ENCODE data around the gene ERN2.

The ERN2 gene

DNA sequence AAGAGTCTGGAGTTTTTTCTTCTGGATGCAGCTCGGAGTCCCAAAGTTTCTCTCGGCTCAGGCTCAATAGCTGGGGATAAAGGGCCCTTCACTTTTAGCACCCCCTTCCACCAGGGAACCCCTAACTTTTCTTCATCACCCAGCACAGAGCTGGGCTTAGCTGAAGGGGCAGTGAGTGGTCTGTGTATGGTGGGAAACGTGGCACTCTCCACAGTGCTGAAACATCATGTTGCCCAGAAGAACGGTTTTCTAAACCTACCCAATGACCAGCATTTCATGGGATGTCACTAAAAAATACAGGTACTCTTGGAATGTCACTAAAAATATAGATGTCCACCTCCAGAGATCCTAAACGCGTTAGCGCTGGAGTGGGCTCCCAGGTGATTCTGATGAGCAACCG, 12.0 kb downstream of the ERN2 start:
- H3K36me3 ChIP-seq, result no peaks in the 10 kb centered on the region
- TF ChIP-seq, protein P1, sequence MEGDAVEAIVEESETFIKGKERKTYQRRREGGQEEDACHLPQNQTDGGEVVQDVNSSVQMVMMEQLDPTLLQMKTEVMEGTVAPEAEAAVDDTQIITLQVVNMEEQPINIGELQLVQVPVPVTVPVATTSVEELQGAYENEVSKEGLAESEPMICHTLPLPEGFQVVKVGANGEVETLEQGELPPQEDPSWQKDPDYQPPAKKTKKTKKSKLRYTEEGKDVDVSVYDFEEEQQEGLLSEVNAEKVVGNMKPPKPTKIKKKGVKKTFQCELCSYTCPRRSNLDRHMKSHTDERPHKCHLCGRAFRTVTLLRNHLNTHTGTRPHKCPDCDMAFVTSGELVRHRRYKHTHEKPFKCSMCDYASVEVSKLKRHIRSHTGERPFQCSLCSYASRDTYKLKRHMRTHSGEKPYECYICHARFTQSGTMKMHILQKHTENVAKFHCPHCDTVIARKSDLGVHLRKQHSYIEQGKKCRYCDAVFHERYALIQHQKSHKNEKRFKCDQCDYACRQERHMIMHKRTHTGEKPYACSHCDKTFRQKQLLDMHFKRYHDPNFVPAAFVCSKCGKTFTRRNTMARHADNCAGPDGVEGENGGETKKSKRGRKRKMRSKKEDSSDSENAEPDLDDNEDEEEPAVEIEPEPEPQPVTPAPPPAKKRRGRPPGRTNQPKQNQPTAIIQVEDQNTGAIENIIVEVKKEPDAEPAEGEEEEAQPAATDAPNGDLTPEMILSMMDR (IDR thresholded peaks at IDR 0.05; ENCODE audit: low read depth, low read length), result no peak
- peaks cover 6% of the 10 kb centered on the region for H3K9me3 ChIP-seq (ENCODE audit: severe bottlenecking)
- H3K4me3 ChIP-seq (ENCODE audit: low read depth, low read length), result no peak overlapping the region
- DNase-seq, result no peak
- H3K27me3 ChIP-seq (ENCODE audit: insufficient read depth, low read depth, severe bottlenecking), result no peaks in the 10 kb centered on the region
- no peak overlapping the region for H3K27ac ChIP-seq

GRCh38 chr16:23700509-23700908, 12.5 kb downstream of the ERN2 start:
- Histone ChIP-seq H3K27ac (no peak overlapping the region), H3K9me3 (ENCODE audit: severe bottlenecking) (peaks cover 6% of the 10 kb centered on the region), H3K27me3 (ENCODE audit: insufficient read depth, low read depth, severe bottlenecking) (no peaks in the 10 kb centered on the region), H3K4me3 (ENCODE audit: low read depth, low read length) (no peak overlapping the region), H3K36me3 (no peaks in the 10 kb centered on the region)
- DNase-seq, result peak; percentile 48
- TF ChIP-seq, protein P1 (IDR thresholded peaks at IDR 0.05; ENCODE audit: low read depth, low read length), result no peak

GRCh38 chr16:23700093-23700492, 12.9 kb downstream of the ERN2 start:
- H3K4me3 ChIP-seq (ENCODE audit: low read depth, low read length), result no peak overlapping the region
- no peaks in the 10 kb centered on the region for H3K27me3 ChIP-seq (ENCODE audit: insufficient read depth, low read depth, severe bottlenecking)
- H3K9me3 ChIP-seq (ENCODE audit: severe bottlenecking), result peaks cover 6% of the 10 kb centered on the region
- TF ChIP-seq, protein P1 (IDR thresholded peaks at IDR 0.05; ENCODE audit: low read depth, low read length), result no peak
- no peak overlapping the region for H3K27ac ChIP-seq
- DNase-seq, result no peak
- no peaks in the 10 kb centered on the region for H3K36me3 ChIP-seq

GRCh38 chr16:23699100-23699499, 13.9 kb downstream of the ERN2 start:
- Histone ChIP-seq H3K27me3 (ENCODE audit: insufficient read depth, low read depth, severe bottlenecking) (no peaks in the 10 kb centered on the region), H3K4me3 (ENCODE audit: low read depth, low read length) (no peak overlapping the region), H3K36me3 (no peaks in the 10 kb centered on the region), H3K27ac (no peak overlapping the region), H3K9me3 (ENCODE audit: severe bottlenecking) (peaks cover 6% of the 10 kb centered on the region)
- DNase-seq, result no peak
- TF ChIP-seq, protein P1 (IDR thresholded peaks at IDR 0.05; ENCODE audit: low read depth, low read length), result no peak

DNA sequence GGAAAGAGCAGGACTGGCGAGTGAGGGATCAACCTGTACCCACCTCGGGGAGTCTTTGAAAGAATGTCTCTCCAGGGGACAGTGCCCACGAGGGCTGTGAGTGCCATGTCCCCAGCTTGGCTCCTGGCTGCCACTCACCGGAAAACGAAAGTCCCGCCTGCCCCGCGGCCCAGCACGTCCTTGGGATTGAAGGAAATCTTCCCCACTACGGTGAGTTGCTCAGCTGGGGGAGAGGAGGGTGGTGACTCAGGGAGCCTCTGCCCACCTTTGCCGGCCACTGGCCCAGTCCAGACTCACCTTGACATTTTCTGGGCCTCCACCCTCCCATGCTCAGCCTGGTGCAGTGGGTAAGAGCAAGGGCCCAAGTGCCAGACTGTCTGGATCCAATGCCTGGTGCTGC, 17.3 kb downstream of the ERN2 start:
- no peak overlapping the region for H3K4me3 ChIP-seq (ENCODE audit: low read depth, low read length)
- DNase-seq, result no peak
- no peaks in the 10 kb centered on the region for H3K9me3 ChIP-seq (ENCODE audit: severe bottlenecking)
- H3K27me3 ChIP-seq (ENCODE audit: insufficient read depth, low read depth, severe bottlenecking), result no peaks in the 10 kb centered on the region
- no peak overlapping the region for H3K27ac ChIP-seq
- peaks cover 16% of the 10 kb centered on the region for H3K36me3 ChIP-seq
- TF ChIP-seq, protein P1 (IDR thresholded peaks at IDR 0.05; ENCODE audit: low read depth, low read length), result no peak

DNA sequence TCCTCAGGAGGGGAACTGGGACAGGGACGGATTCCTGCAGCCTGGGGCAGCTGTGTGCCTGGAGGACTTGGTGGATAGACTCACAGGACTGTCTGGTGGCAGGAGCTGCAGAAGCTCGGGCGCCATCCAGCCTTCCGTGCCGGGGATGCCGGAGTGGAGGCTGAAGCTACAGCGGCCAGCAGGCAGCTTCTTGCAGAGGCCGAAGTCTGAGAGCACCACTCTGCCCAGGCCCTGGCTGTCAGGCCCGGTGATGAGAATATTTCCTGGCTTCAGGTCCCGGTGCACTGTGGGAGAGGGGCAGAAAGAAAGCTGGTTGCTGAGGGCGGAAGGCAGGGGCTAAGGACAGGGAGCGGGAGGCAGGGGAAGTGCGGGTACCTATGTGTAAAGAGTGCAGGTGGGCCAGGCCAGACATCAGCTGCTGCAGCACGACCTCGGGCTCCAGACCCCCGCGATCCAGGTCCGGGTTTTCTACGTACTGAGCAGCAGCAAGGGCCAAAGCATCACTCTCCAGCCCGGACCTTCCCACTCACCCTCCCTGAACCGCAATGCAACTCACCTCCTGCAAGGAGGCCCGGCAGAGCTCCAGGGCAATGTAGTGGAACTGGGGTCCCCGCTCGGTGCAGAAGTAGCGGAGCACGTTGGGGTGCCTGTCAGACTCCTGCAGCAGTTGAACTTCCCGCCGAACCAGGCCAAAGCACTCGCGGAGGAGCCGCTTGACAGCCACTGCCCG, 18.2 kb downstream of the ERN2 start:
- no peak overlapping the region for H3K27ac ChIP-seq
- no peak overlapping the region for H3K4me3 ChIP-seq (ENCODE audit: low read depth, low read length)
- peaks cover 25% of the 10 kb centered on the region for H3K36me3 ChIP-seq
- no peaks in the 10 kb centered on the region for H3K9me3 ChIP-seq (ENCODE audit: severe bottlenecking)
- H3K27me3 ChIP-seq (ENCODE audit: insufficient read depth, low read depth, severe bottlenecking), result no peaks in the 10 kb centered on the region
- peak; percentile 57 for DNase-seq
- TF ChIP-seq, protein P1 (IDR thresholded peaks at IDR 0.05; ENCODE audit: low read depth, low read length), result no peak
